ENCODE measurements around the gene TSPAN9. TPM values are rescaled to one million over a fixed set of nuclear protein-coding genes. Genes with fewer than 3 reads are reported as not detected.

Gene TSPAN9
- total RNA-seq, 1 donor from 2014 or later, result 40.9 TPM

- H3K27ac ChIP-seq (ENCODE audit: low read depth, low read length), result no peak overlapping the region
- TF ChIP-seq CTCF (IDR thresholded peaks at IDR 0.05; ENCODE audit: insufficient read depth, low read depth, low read length) (no peak), EZH2 (IDR thresholded peaks at IDR 0.05; ENCODE audit: insufficient read depth, low read length) (no peak)
- H3K27me3 ChIP-seq (ENCODE audit: insufficient read depth, low read length), result no peaks in the 10 kb centered on the region
- Mint-ChIP-seq H3K4me3 (ENCODE audit: unreplicated experiment) (no peak overlapping the region), H3K9me3 (ENCODE audit: unreplicated experiment) (no peaks in the 10 kb centered on the region), H3K27ac (ENCODE audit: unreplicated experiment) (no peak overlapping the region), H3K36me3 (ENCODE audit: low read depth, unreplicated experiment) (peaks cover 7% of the 10 kb centered on the region), H3K27me3 (ENCODE audit: low read depth, unreplicated experiment) (peaks cover 23% of the 10 kb centered on the region), H3K4me1 (ENCODE audit: low read depth, unreplicated experiment) (no peaks in the 10 kb centered on the region)
- no peaks in the 10 kb centered on the region for H3K79me2 ChIP-seq (ENCODE audit: insufficient read depth, low read length)
- no peak overlapping the region for H2AFZ ChIP-seq (ENCODE audit: low read depth, low read length)
- DNase-seq (ENCODE audit: low read depth), result no peak
- peaks cover 3% of the 10 kb centered on the region for H3K36me3 ChIP-seq (ENCODE audit: insufficient read depth, low read length)
- H3K9me3 ChIP-seq (ENCODE audit: insufficient read depth, low read depth, low read length), result no peaks in the 10 kb centered on the region
- H4K20me1 ChIP-seq (ENCODE audit: insufficient read depth, low read length), result no peaks in the 10 kb centered on the region
- FAIRE-seq, result no peak
- H3K4me3 ChIP-seq (ENCODE audit: insufficient read depth, low read depth, low read length), result no peak overlapping the region
- no peak overlapping the region for H3K4me2 ChIP-seq (ENCODE audit: low read length)
- no peak overlapping the region for H3K9ac ChIP-seq (ENCODE audit: low read length)
- H3K4me1 ChIP-seq (ENCODE audit: insufficient read depth, low read length), result no peaks in the 10 kb centered on the region
These were observed 208.4 kb downstream of the TSPAN9 start for GRCh38 chr12:3285570-3285969.

GRCh38 chr12:3288690-3289089 lies 211.5 kb downstream of the TSPAN9 start:
- TF ChIP-seq EZH2 (IDR thresholded peaks at IDR 0.05; ENCODE audit: insufficient read depth, low read length), result no peak
- no peak for TF ChIP-seq CTCF (IDR thresholded peaks at IDR 0.05; ENCODE audit: insufficient read depth, low read depth, low read length)
- Histone ChIP-seq H3K4me1 (ENCODE audit: insufficient read depth, low read length) (no peaks in the 10 kb centered on the region), H3K36me3 (ENCODE audit: insufficient read depth, low read length) (no peaks in the 10 kb centered on the region), H3K9me3 (ENCODE audit: insufficient read depth, low read depth, low read length) (no peaks in the 10 kb centered on the region), H3K4me3 (ENCODE audit: insufficient read depth, low read depth, low read length) (no peak overlapping the region), H2AFZ (ENCODE audit: low read depth, low read length) (no peak overlapping the region), H3K4me2 (ENCODE audit: low read length) (no peak overlapping the region), H3K9ac (ENCODE audit: low read length) (no peak overlapping the region), H3K27ac (ENCODE audit: low read depth, low read length) (no peak overlapping the region), H4K20me1 (ENCODE audit: insufficient read depth, low read length) (no peaks in the 10 kb centered on the region), H3K27me3 (ENCODE audit: insufficient read depth, low read length) (no peaks in the 10 kb centered on the region), H3K79me2 (ENCODE audit: insufficient read depth, low read length) (no peaks in the 10 kb centered on the region)
- no peak overlapping the region for H3K4me3 Mint-ChIP-seq (ENCODE audit: unreplicated experiment)
- no peak for FAIRE-seq
- no peak overlapping the region for H3K27ac Mint-ChIP-seq (ENCODE audit: unreplicated experiment)
- H3K36me3 Mint-ChIP-seq (ENCODE audit: low read depth, unreplicated experiment), result peaks cover 7% of the 10 kb centered on the region
- peaks cover 36% of the 10 kb centered on the region for H3K27me3 Mint-ChIP-seq (ENCODE audit: low read depth, unreplicated experiment)
- DNase-seq (ENCODE audit: low read depth), result no peak
- no peaks in the 10 kb centered on the region for H3K4me1 Mint-ChIP-seq (ENCODE audit: low read depth, unreplicated experiment)
- H3K9me3 Mint-ChIP-seq (ENCODE audit: unreplicated experiment), result no peaks in the 10 kb centered on the region

GRCh38 chr12:3289702-3290101 lies 212.5 kb downstream of the TSPAN9 start:
- FAIRE-seq, result no peak

More at GRCh38 chr12:3289702-3290101, 212.5 kb downstream of the TSPAN9 start:
- TF ChIP-seq EZH2 (IDR thresholded peaks at IDR 0.05; ENCODE audit: insufficient read depth, low read length) (no peak), CTCF (IDR thresholded peaks at IDR 0.05; ENCODE audit: insufficient read depth, low read depth, low read length) (no peak)
- Mint-ChIP-seq H3K27me3 (ENCODE audit: low read depth, unreplicated experiment) (peaks cover 37% of the 10 kb centered on the region), H3K4me1 (ENCODE audit: low read depth, unreplicated experiment) (peaks cover 2% of the 10 kb centered on the region), H3K4me3 (ENCODE audit: unreplicated experiment) (no peak overlapping the region), H3K36me3 (ENCODE audit: low read depth, unreplicated experiment) (peaks cover 3% of the 10 kb centered on the region), H3K9me3 (ENCODE audit: unreplicated experiment) (no peaks in the 10 kb centered on the region), H3K27ac (ENCODE audit: unreplicated experiment) (no peak overlapping the region)
- H3K4me3 ChIP-seq (ENCODE audit: insufficient read depth, low read depth, low read length), result no peak overlapping the region
- H3K36me3 ChIP-seq (ENCODE audit: insufficient read depth, low read length), result no peaks in the 10 kb centered on the region
- H3K79me2 ChIP-seq (ENCODE audit: insufficient read depth, low read length), result no peaks in the 10 kb centered on the region
- DNase-seq (ENCODE audit: low read depth), result no peak
- no peak overlapping the region for H3K4me2 ChIP-seq (ENCODE audit: low read length)
- H3K9ac ChIP-seq (ENCODE audit: low read length), result no peak overlapping the region
- no peaks in the 10 kb centered on the region for H3K27me3 ChIP-seq (ENCODE audit: insufficient read depth, low read length)
- no peak overlapping the region for H2AFZ ChIP-seq (ENCODE audit: low read depth, low read length)
- H3K9me3 ChIP-seq (ENCODE audit: insufficient read depth, low read depth, low read length), result no peaks in the 10 kb centered on the region
- peaks cover 6% of the 10 kb centered on the region for H3K4me1 ChIP-seq (ENCODE audit: insufficient read depth, low read length)
- H4K20me1 ChIP-seq (ENCODE audit: insufficient read depth, low read length), result no peaks in the 10 kb centered on the region
- H3K27ac ChIP-seq (ENCODE audit: low read depth, low read length), result no peak overlapping the region
